Naive thymus-derived CD4-positive, alpha-beta T cell (primary cell): ENCODE data around the gene ACOT9. TPM values are rescaled to one million over a fixed set of nuclear protein-coding genes. Genes with fewer than 3 reads are reported as not detected.

Source experiments
- ATAC-seq: fragments of 150-1000 bp; cut with Tn5 transposase; 2 replicates; pipeline ENCODE4 v1.10.0; 2021; ENCODE audit warnings: mild to moderate bottlenecking, moderate library complexity
- CTCF ChIA-PET: fragments of 350-600 bp; sonication (Branson Sonifier 250); formaldehyde crosslinking; loops from one replicate; lab custom pipeline; 2021; ENCODE audit warnings: antibody characterized with exemption; lab: Charles Lee
- POLR2A ChIA-PET: fragments of 350-600 bp; sonication (Branson Sonifier 250); formaldehyde crosslinking; loops from one replicate; lab custom pipeline; 2021; ENCODE audit warnings: antibody characterized with exemption, inconsistent platforms; lab: Charles Lee
- DNase-seq, 9 donors: peaks; one replicate each; pipeline versions ENCODE4 v3.0.0 to v3.0.0-alpha.2; 2020 to 2022; ENCODE audit warnings: mixed read lengths in 1 of 9
- H3K27ac ChIP-seq: one replicate; pipeline ENCODE4 v1.7.0; 2013; ENCODE audit warnings: mild to moderate bottlenecking, low read depth, low read length, moderate library complexity
- H3K27me3 ChIP-seq, 2 donors: one replicate each; pipeline ENCODE4 v1.7.0; 2013; ENCODE audit warnings: low read length in 2 of 2, mild to moderate bottlenecking in 2 of 2, moderate library complexity in 2 of 2; ENCODE audit not compliant: control insufficient read depth in 2 of 2, insufficient read depth in 2 of 2
- H3K36me3 ChIP-seq, 3 experiments: 1 replicate in 2 of 3; 2 replicates in 1 of 3; pipeline ENCODE4 v1.7.0; 2013; ENCODE audit warnings: low read length in 3 of 3, mild to moderate bottlenecking in 3 of 3, moderate library complexity in 1 of 3; ENCODE audit not compliant: insufficient read depth in 3 of 3, control insufficient read depth in 2 of 3
- H3K4me1 ChIP-seq, 2 donors: one replicate each; pipeline ENCODE4 v1.7.0; 2013; ENCODE audit warnings: low read length in 2 of 2, mild to moderate bottlenecking in 2 of 2, moderate library complexity in 1 of 2; ENCODE audit not compliant: control insufficient read depth in 2 of 2, insufficient read depth in 2 of 2
- H3K4me3 ChIP-seq: 2 replicates; pipeline ENCODE4 v1.7.0; 2013; ENCODE audit warnings: mild to moderate bottlenecking, low read length
- H3K9me3 ChIP-seq, 3 experiments: 1 replicate in 2 of 3; 2 replicates in 1 of 3; pipeline ENCODE4 v1.7.0; 2013; ENCODE audit warnings: low read length in 3 of 3; ENCODE audit not compliant: control insufficient read depth in 2 of 3
- H3K27ac Mint-ChIP-seq, 9 donors: one replicate each; pipeline ENCODE4 v1.8.0; 2020 to 2022; ENCODE audit warnings: mixed read lengths in 9 of 9, mild to moderate bottlenecking in 8 of 9, moderate library complexity in 5 of 9, inconsistent platforms in 2 of 9
- H3K27me3 Mint-ChIP-seq, 5 donors: one replicate each; pipeline ENCODE4 v1.8.0; 2021 to 2022; ENCODE audit warnings: mixed read lengths in 5 of 5, mild to moderate bottlenecking in 1 of 5
- H3K36me3 Mint-ChIP-seq, 5 donors: one replicate each; pipeline ENCODE4 v1.8.0; 2020 to 2022; ENCODE audit warnings: mixed read lengths in 5 of 5, mild to moderate bottlenecking in 3 of 5, inconsistent platforms in 1 of 5
- H3K4me1 Mint-ChIP-seq, 7 donors: one replicate each; pipeline ENCODE4 v1.8.0; 2020 to 2022; ENCODE audit warnings: mixed read lengths in 7 of 7, mild to moderate bottlenecking in 3 of 7, inconsistent platforms in 1 of 7
- H3K4me3 Mint-ChIP-seq, 10 donors: one replicate each; pipeline ENCODE4 v1.8.0; 2020 to 2022; ENCODE audit warnings: mild to moderate bottlenecking in 10 of 10, mixed read lengths in 10 of 10, moderate library complexity in 6 of 10, inconsistent platforms in 2 of 10
- H3K9me3 Mint-ChIP-seq, 11 donors: one replicate each; pipeline ENCODE4 v1.8.0; 2020 to 2022; ENCODE audit warnings: mixed read lengths in 11 of 11, mild to moderate bottlenecking in 4 of 11, inconsistent platforms in 1 of 11, moderate library complexity in 1 of 11
- intact Hi-C, 2 donors: fragments of 100-400 bp; cut with micrococcal nuclease; formaldehyde crosslinking; loops; one replicate each; pipeline ENCODE4 v1.15.1; 2023
- polyA plus RNA-seq, 2 donors: library from polyadenylated mRNA; unstranded; fragments of 300-500 nt; fragmentation: Illumina TruSeq; gene quantifications; one replicate each; pipeline ENCODE4 v1.2.3, GENCODE V29; 2021
- total RNA-seq, 6 experiments: library from RNA in 5 of 6; stranded (reverse) in 5 of 6; gene quantifications; 1 replicate in 5 of 6; 2 replicates in 1 of 6; pipeline ENCODE4 v1.2.3 and lab custom pipeline; 2021 to 2026

ACOT9 gene
- 10 to 100 TPM in 2 of 5 experiments, 1 to 10 TPM in 3; 8.2 to 40.1 (median 9.1) TPM for total RNA-seq
- 1 to 10 TPM; 5.9 to 8.6 TPM for polyA plus RNA-seq
- 16.0 reads per million, percentile 45 among the genes with 10 or more reads in this experiment for total RNA-seq (lab: John Stamatoyannopoulos, UW)

- peak; percentile 97 for ATAC-seq
- Mint-ChIP-seq H3K9me3 (peaks cover 0 to 3% (median 0%) of the 10 kb centered on the region in 11 donors), H3K4me1 (peaks cover 13 to 36% (median 18%) of the 10 kb centered on the region in 7 donors), H3K27me3 (no peaks in the 10 kb centered on the region), H3K27ac (peak within 1 kb of the TSS; percentile 69 to 90 (median 75)), H3K4me3 (peak within 1 kb of the TSS; percentile 77 to 91 (median 86)), H3K36me3 (no peaks in the 10 kb centered on the region)
- Histone ChIP-seq H3K9me3 (no peaks in the 10 kb centered on the region), H3K27me3 (no peaks in the 10 kb centered on the region), H3K27ac (peak within 1 kb of the TSS; percentile 49), H3K36me3 (no peaks in the 10 kb centered on the region), H3K4me1 (peaks cover 0 to 14% of the 10 kb centered on the region in 2 donors), H3K4me3 (peak within 1 kb of the TSS; percentile 75)
- DNase-seq: peak; percentile 26 to 84 (median 49)
- POLR2A ChIA-PET: interaction anchor here (1.8 kb wide), 1 partner anchor 159 kb away, joined by 5 read pairs; no protein-coding TSS in a partner anchor
- CTCF ChIA-PET: no interaction called here
- intact Hi-C loops: loop anchor here (1.0 to 5.0 kb wide), 6 partner anchors 10 to 312 kb away; partner anchors contain the start of genes EIF2S3 (in 1 of the 2), PRDX4 (in 1 of the 2) and SAT1 (in 1 of the 2)
Measured at GRCh38 chrX:23742697-23743622, at the start of gene ACOT9. TSS of gene ACOT9 (minus strand) at chrX:23743276. CDS start at chrX:23743144, 132 bp downstream.

- ATAC-seq: no peak
- peak overlapping the region in 1 of 9 donors; percentile 25 for H3K27ac Mint-ChIP-seq
- H3K27me3 ChIP-seq: no peaks in the 10 kb centered on the region
- H3K9me3 ChIP-seq: no peaks in the 10 kb centered on the region
- DNase-seq: no peak
- H3K36me3 ChIP-seq: peaks cover 5 to 8% (median 5%) of the 10 kb centered on the region in 3 experiments
- peaks cover 0 to under 1% of the 10 kb centered on the region in 2 donors for H3K4me1 ChIP-seq
- H3K27ac ChIP-seq: no peak overlapping the region
- no peak overlapping the region for H3K4me3 Mint-ChIP-seq
- peaks cover 0 to 11% (median 8%) of the 10 kb centered on the region in 5 donors for H3K36me3 Mint-ChIP-seq
- intact Hi-C loops: no loop called here
- peaks cover 0 to 2% (median 0%) of the 10 kb centered on the region in 11 donors for H3K9me3 Mint-ChIP-seq
- no peaks in the 10 kb centered on the region for H3K27me3 Mint-ChIP-seq
- H3K4me1 Mint-ChIP-seq: peaks cover 5 to 12% (median 8%) of the 10 kb centered on the region in 7 donors
- ChIA-PET CTCF (interaction anchor here (0.7 kb wide), 1 partner anchor 112 kb away, joined by 3 read pairs; no protein-coding TSS in a partner anchor), POLR2A (no interaction called here)
- H3K4me3 ChIP-seq: no peak overlapping the region
Measured at GRCh38 chrX:23790155-23790497, 47.0 kb upstream of the ACOT9 start.

- CTCF ChIA-PET: interaction anchor here (0.6 to 0.7 kb wide), 2 partner anchors 8 to 112 kb away, joined by 3 to 5 read pairs; no protein-coding TSS in a partner anchor
- Histone ChIP-seq H3K27ac (no peak overlapping the region), H3K9me3 (no peaks in the 10 kb centered on the region), H3K4me3 (no peak overlapping the region), H3K36me3 (peaks cover 5 to 13% (median 5%) of the 10 kb centered on the region in 3 experiments), H3K4me1 (peaks cover 4 to 6% of the 10 kb centered on the region in 2 donors), H3K27me3 (no peaks in the 10 kb centered on the region)
- no peak overlapping the region for H3K4me3 Mint-ChIP-seq
- intact Hi-C loops: loop anchor here in 1 of 2 donors (10.0 kb wide), 2 partner anchors 1845 to 1955 kb away; partner anchors contain the start of genes MBTPS2 and SMS
- POLR2A ChIA-PET: no interaction called here
- H3K4me1 Mint-ChIP-seq: peaks cover 6 to 18% (median 12%) of the 10 kb centered on the region in 7 donors
- DNase-seq (no peak), ATAC-seq (no peak)
- no peak overlapping the region for H3K27ac Mint-ChIP-seq
- no peaks in the 10 kb centered on the region for H3K27me3 Mint-ChIP-seq
- peaks cover 0 to 15% (median 13%) of the 10 kb centered on the region in 5 donors for H3K36me3 Mint-ChIP-seq
- peaks cover 0 to 2% (median 0%) of the 10 kb centered on the region in 11 donors for H3K9me3 Mint-ChIP-seq
Measured at GRCh38 chrX:23789386-23790154, 46.5 kb upstream of the ACOT9 start.

GRCh38 chrX:23788946-23789345, 45.9 kb upstream of the ACOT9 start:
- Mint-ChIP-seq H3K9me3 (peaks cover 0 to 2% (median 0%) of the 10 kb centered on the region in 11 donors), H3K27ac (no peak overlapping the region), H3K27me3 (no peaks in the 10 kb centered on the region), H3K36me3 (peaks cover 3 to 22% (median 18%) of the 10 kb centered on the region in 5 donors), H3K4me1 (peaks cover 7 to 24% (median 17%) of the 10 kb centered on the region in 7 donors), H3K4me3 (no peak overlapping the region)
- Histone ChIP-seq H3K27me3 (no peaks in the 10 kb centered on the region), H3K36me3 (peaks cover 5 to 15% (median 5%) of the 10 kb centered on the region in 3 experiments), H3K27ac (no peak overlapping the region), H3K9me3 (no peaks in the 10 kb centered on the region), H3K4me3 (no peak overlapping the region), H3K4me1 (peaks cover 6 to 9% of the 10 kb centered on the region in 2 donors)
- ATAC-seq: no peak
- ChIA-PET POLR2A (no interaction called here), CTCF (interaction anchor here (0.6 kb wide), 1 partner anchor 8 kb away, joined by 5 read pairs; no protein-coding TSS in a partner anchor)
- intact Hi-C loops: loop anchor here in 1 of 2 donors (10.0 kb wide), 2 partner anchors 1844 to 1954 kb away; partner anchors contain the start of genes MBTPS2 and SMS
- DNase-seq: no peak

GRCh38 chrX:23788521-23788920, 45.4 kb upstream of the ACOT9 start:
- H3K36me3 Mint-ChIP-seq: peaks cover 6 to 24% (median 19%) of the 10 kb centered on the region in 5 donors

More at GRCh38 chrX:23788521-23788920, 45.4 kb upstream of the ACOT9 start:
- Histone ChIP-seq H3K4me1 (peaks cover 6 to 9% of the 10 kb centered on the region in 2 donors), H3K9me3 (no peaks in the 10 kb centered on the region), H3K27ac (no peak overlapping the region), H3K4me3 (no peak overlapping the region), H3K36me3 (peaks cover 5 to 15% (median 5%) of the 10 kb centered on the region in 3 experiments), H3K27me3 (no peaks in the 10 kb centered on the region)
- Mint-ChIP-seq H3K27ac (peak overlapping the region in 1 of 9 donors; percentile 29), H3K27me3 (no peaks in the 10 kb centered on the region), H3K4me1 (peaks cover 8 to 26% (median 19%) of the 10 kb centered on the region in 7 donors), H3K4me3 (no peak overlapping the region), H3K9me3 (peaks cover 0 to 2% (median 0%) of the 10 kb centered on the region in 11 donors)
- ATAC-seq (no peak), DNase-seq (no peak)
- ChIA-PET POLR2A (no interaction called here), CTCF (no interaction called here)
- intact Hi-C loops: loop anchor here in 1 of 2 donors (10.0 kb wide), 2 partner anchors 1844 to 1954 kb away; partner anchors contain the start of genes MBTPS2 and SMS
